H1 (cell line): ENCODE results near the gene PDE3A. TPM values are rescaled to one million over a fixed set of nuclear protein-coding genes. Genes with fewer than 3 reads are reported as not detected.

Experiments used
- CTCF ChIA-PET: fragments of 300-600 bp; sonication (Branson Sonifier 250); formaldehyde crosslinking; loops from one replicate; lab custom pipeline; 2021; ENCODE audit not compliant: partially characterized antibody; lab: Charles Lee
- POLR2A ChIA-PET: fragments of 300-600 bp; sonication (Branson Sonifier 250); formaldehyde crosslinking; loops from one replicate; lab custom pipeline; 2021; ENCODE audit warnings: inconsistent platforms; ENCODE audit not compliant: partially characterized antibody; lab: Charles Lee
- DNase-seq, 2 experiments: peaks; one replicate each; pipeline versions ENCODE4 v3.0.0 to v3.0.0-alpha.2; 2010 to 2022; ENCODE audit warnings: low spot score in 2 of 2, low read depth in 1 of 2, mixed read lengths in 1 of 2
- FAIRE-seq: peaks from 2 replicates; lab custom pipeline; 2011; peaks lifted over from hg19 to GRCh38; lab: Jason Lieb, UNC
- H2AFZ ChIP-seq: 2 replicates; pipeline ENCODE4 v1.8.1; 2012; ENCODE audit warnings: low read length, inconsistent platforms
- H2AK5ac ChIP-seq: 2 replicates; pipeline ENCODE4 v1.6.1; 2013; ENCODE audit warnings: low read depth, low read length
- H2BK120ac ChIP-seq: replicated peaks from 2 replicates; pipeline ENCODE3; 2013; ENCODE audit warnings: low read depth, low read length, inconsistent platforms
- H2BK12ac ChIP-seq: 2 replicates; pipeline ENCODE4 v1.6.1; 2013; ENCODE audit warnings: low read depth, low read length
- H2BK15ac ChIP-seq: 2 replicates; pipeline ENCODE4 v1.6.1; 2013; ENCODE audit warnings: low read length
- H2BK20ac ChIP-seq: 2 replicates; pipeline ENCODE4 v1.6.1; 2013; ENCODE audit warnings: low read length
- H2BK5ac ChIP-seq: 2 replicates; pipeline ENCODE4 v1.6.1; 2013; ENCODE audit warnings: low read depth, low read length
- H3K14ac ChIP-seq: 2 replicates; pipeline ENCODE4 v1.6.1; 2013; ENCODE audit warnings: inconsistent platforms; ENCODE audit not compliant: insufficient read length
- H3K18ac ChIP-seq: 2 replicates; pipeline ENCODE4 v1.6.1; 2013; ENCODE audit warnings: low read length; ENCODE audit errors: extremely low read depth
- H3K23ac ChIP-seq: 2 replicates; pipeline ENCODE4 v1.6.1; 2013; ENCODE audit warnings: inconsistent platforms; ENCODE audit not compliant: insufficient read length
- H3K23me2 ChIP-seq: 2 replicates; pipeline ENCODE4 v1.6.1; 2013; ENCODE audit warnings: low read depth, low read length
- H3K27ac ChIP-seq: 2 replicates; pipeline ENCODE4 v1.6.1; 2011; ENCODE audit warnings: low read depth, low read length, inconsistent platforms
- H3K27me3 ChIP-seq, 4 experiments: replicated peaks in 1 of 4; 1 replicate in 1 of 4; 2 replicates in 3 of 4; pipeline versions ENCODE4 v1.6.1 to v1.8.1; 2011 to 2013; ENCODE audit warnings: low read length in 3 of 4, mild to moderate bottlenecking in 3 of 4, inconsistent platforms in 2 of 4, mixed read lengths in 2 of 4, moderate library complexity in 1 of 4; ENCODE audit not compliant: control insufficient read depth in 3 of 4, insufficient read depth in 3 of 4; ENCODE audit errors: extremely low read depth in 1 of 4
- H3K36me3 ChIP-seq, 4 experiments: 2 replicates each; pipeline versions ENCODE4 v1.6.1 to v1.8.1; 2011 to 2013; ENCODE audit warnings: mild to moderate bottlenecking in 4 of 4, low read length in 3 of 4, moderate library complexity in 2 of 4, control low read depth in 1 of 4, inconsistent platforms in 1 of 4; ENCODE audit not compliant: insufficient read depth in 4 of 4, control insufficient read depth in 2 of 4
- H3K4ac ChIP-seq: replicated peaks from 2 replicates; pipeline ENCODE3; 2013; ENCODE audit warnings: low read length, low read depth, mixed read lengths, inconsistent platforms; ENCODE audit not compliant: insufficient read length
- H3K4me1 ChIP-seq, 4 experiments: replicated peaks in 1 of 4; 1 replicate in 1 of 4; 2 replicates in 3 of 4; pipeline versions ENCODE4 v1.6.1 to v1.8.1; 2011 to 2013; ENCODE audit warnings: low read length in 3 of 4, inconsistent platforms in 2 of 4, mixed read lengths in 1 of 4; ENCODE audit not compliant: insufficient read depth in 4 of 4, control insufficient read depth in 3 of 4
- H3K4me2 ChIP-seq, 2 experiments: 2 replicates each; pipeline versions ENCODE4 v1.6.1 to v1.8.1; 2011 to 2013; ENCODE audit warnings: low read depth in 2 of 2, low read length in 2 of 2, control low read depth in 1 of 2, inconsistent platforms in 1 of 2, mild to moderate bottlenecking in 1 of 2; ENCODE audit not compliant: insufficient read depth in 1 of 2
- H3K4me3 ChIP-seq, 4 experiments: fragments of 200-600, 300-600 bp in 1 of 4; sonication (generic), shearing (Covaris generic), sonication (Bioruptor Twin) in 1 of 4; 2 replicates each; pipeline versions ENCODE4 v1.5.1 to v1.8.1; 2011 to 2016; ENCODE audit warnings: low read length in 4 of 4, low read depth in 3 of 4, control low read depth in 2 of 4, inconsistent platforms in 2 of 4, mild to moderate bottlenecking in 2 of 4, mixed read lengths in 1 of 4, moderate library complexity in 1 of 4; ENCODE audit not compliant: insufficient read depth in 2 of 4; ENCODE audit errors: extremely low read depth in 1 of 4
- H3K56ac ChIP-seq: replicated peaks from 2 replicates; pipeline ENCODE3; 2013; ENCODE audit warnings: low read depth, mild to moderate bottlenecking, mixed read lengths, low read length, inconsistent platforms; ENCODE audit not compliant: insufficient read length
- H3K79me1 ChIP-seq: 2 replicates; pipeline ENCODE4 v1.6.1; 2013; ENCODE audit warnings: low read depth, low read length, control low read depth
- H3K79me2 ChIP-seq, 2 experiments: 2 replicates each; pipeline versions ENCODE4 v1.6.1 to v1.8.1; 2012 to 2013; ENCODE audit warnings: low read length in 2 of 2, mild to moderate bottlenecking in 2 of 2, inconsistent platforms in 1 of 2; ENCODE audit not compliant: insufficient read depth in 2 of 2, control insufficient read depth in 1 of 2
- H3K9ac ChIP-seq, 4 experiments: replicated peaks in 1 of 4; 1 replicate in 1 of 4; 2 replicates in 3 of 4; pipeline versions ENCODE4 v1.6.1 to v1.8.1; 2011 to 2013; ENCODE audit warnings: low read depth in 3 of 4, low read length in 3 of 4, control low read depth in 2 of 4, mild to moderate bottlenecking in 2 of 4, moderate library complexity in 2 of 4, inconsistent platforms in 1 of 4; ENCODE audit errors: extremely low read depth in 1 of 4
- H3K9me3 ChIP-seq, 2 experiments: 2 replicates each; pipeline versions ENCODE4 v1.6.1 to v1.8.1; 2012 to 2013; ENCODE audit warnings: mild to moderate bottlenecking in 2 of 2, moderate library complexity in 2 of 2, control low read depth in 1 of 2, inconsistent platforms in 1 of 2, low read depth in 1 of 2, low read length in 1 of 2, mixed read lengths in 1 of 2; ENCODE audit not compliant: insufficient read depth in 2 of 2
- H4K20me1 ChIP-seq, 2 experiments: replicated peaks in 1 of 2; 2 replicates each; pipeline versions ENCODE3 to v1.8.1; 2011 to 2013; ENCODE audit warnings: inconsistent platforms in 2 of 2, low read length in 2 of 2, mild to moderate bottlenecking in 1 of 2; ENCODE audit not compliant: insufficient read depth in 2 of 2, control insufficient read depth in 1 of 2
- H4K5ac ChIP-seq: 2 replicates; pipeline ENCODE4 v1.6.1; 2013; ENCODE audit warnings: low read length, low read depth, mixed read lengths, inconsistent platforms; ENCODE audit not compliant: insufficient read length
- H4K8ac ChIP-seq: 2 replicates; pipeline ENCODE4 v1.8.0; 2013; ENCODE audit warnings: mild to moderate bottlenecking, moderate library complexity, low read length, inconsistent platforms; ENCODE audit not compliant: insufficient read depth; ENCODE audit errors: extremely low read depth
- H4K91ac ChIP-seq: replicated peaks from 2 replicates; pipeline ENCODE3; 2013; ENCODE audit warnings: low read length, mixed read lengths, inconsistent platforms; ENCODE audit not compliant: insufficient read length
- CHD1 ChIP-seq: IDR thresholded peaks from 2 replicates; pipeline ENCODE4 v1.6.1; 2012; ENCODE audit warnings: low read depth, low read length, improper control_type of control experiment
- CTCF ChIP-seq, 3 experiments: IDR thresholded peaks; 1 replicate in 2 of 3; 2 replicates in 1 of 3; pipeline versions ENCODE4 v1.5.1 to v1.6.1; 2011; ENCODE audit warnings: low read length in 3 of 3, mild to moderate bottlenecking in 3 of 3, inconsistent platforms in 2 of 3, low read depth in 1 of 3, moderate library complexity in 1 of 3; ENCODE audit not compliant: insufficient read depth in 1 of 3; ENCODE audit errors: control extremely low read depth in 1 of 3
- KDM5A ChIP-seq: fragments of 200-600 bp; IDR thresholded peaks from 2 replicates; pipeline ENCODE4 v1.7.1; 2012; ENCODE audit warnings: mild to moderate bottlenecking, low read length, inconsistent platforms, mixed read lengths
- RFX5 ChIP-seq: IDR thresholded peaks from 2 replicates; pipeline ENCODE4 v1.6.1; 2011; ENCODE audit warnings: low read depth, low read length, improper control_type of control experiment, borderline replicate concordance
- SIN3A ChIP-seq, 2 experiments: IDR thresholded peaks in 1 of 2; conservative IDR thresholded peaks in 1 of 2; 2 replicates each; pipeline ENCODE4 v1.6.1; 2011 to 2012; ENCODE audit warnings: low read length in 2 of 2, improper control_type of control experiment in 1 of 2, low read depth in 1 of 2, mild to moderate bottlenecking in 1 of 2
- YY1 ChIP-seq: IDR thresholded peaks from 2 replicates; pipeline ENCODE4 v1.6.1; 2011; ENCODE audit warnings: low read depth, mild to moderate bottlenecking, low read length
- WGBS, 2 experiments: shearing (Covaris generic) in 1 of 2; methylation state at CpG; one replicate each; pipeline versions ENCODE4 v1.1.6 to v1.1.7; 2013 to 2015; ENCODE audit warnings: low lambda C conversion rate in 2 of 2, mixed read lengths in 2 of 2, inconsistent platforms in 1 of 2, low coverage in 1 of 2, missing lambda C conversion rate in 1 of 2; ENCODE audit not compliant: insufficient replicate concordance in 2 of 2, insufficient coverage in 1 of 2, insufficient read length in 1 of 2; ENCODE audit errors: extremely low coverage in 1 of 2, missing lambda C conversion rate in 1 of 2; 5-methylcytosine and 5-hydroxymethylcytosine counted together
- polyA plus RNA-seq, 7 experiments: library from polyadenylated mRNA; depleted of rRNA in 3 of 7; stranded (reverse) in 5 of 7; unstranded in 2 of 7; fragments of >200 nt in 5 of 7; fragments of 200-250 nt in 2 of 7; gene quantifications; 1 replicate in 5 of 7; 2 replicates in 1 of 7; 4 replicates in 1 of 7; pipeline versions ENCODE4 v1.2.1 to v1.2.3, GENCODE V29; 2011 to 2013; ENCODE audit warnings: missing spikeins in 2 of 7, mixed read lengths in 2 of 7
- total RNA-seq: library from RNA; stranded (reverse); fragmentation: NEBNext Ultra II Directional; extraction: Animal tissue kit (Norgen Biotek cat#: 25700); gene quantifications from 2 replicates; pipeline ENCODE4 v1.2.1, GENCODE V29; 2021

PDE3A gene
- total and polyA plus RNA-seq, 2 of the 8 experiments (the other 6 are each of a cell fraction or from before 2014, with no cell fraction given), result 1.4 to 3.4 TPM

DNA sequence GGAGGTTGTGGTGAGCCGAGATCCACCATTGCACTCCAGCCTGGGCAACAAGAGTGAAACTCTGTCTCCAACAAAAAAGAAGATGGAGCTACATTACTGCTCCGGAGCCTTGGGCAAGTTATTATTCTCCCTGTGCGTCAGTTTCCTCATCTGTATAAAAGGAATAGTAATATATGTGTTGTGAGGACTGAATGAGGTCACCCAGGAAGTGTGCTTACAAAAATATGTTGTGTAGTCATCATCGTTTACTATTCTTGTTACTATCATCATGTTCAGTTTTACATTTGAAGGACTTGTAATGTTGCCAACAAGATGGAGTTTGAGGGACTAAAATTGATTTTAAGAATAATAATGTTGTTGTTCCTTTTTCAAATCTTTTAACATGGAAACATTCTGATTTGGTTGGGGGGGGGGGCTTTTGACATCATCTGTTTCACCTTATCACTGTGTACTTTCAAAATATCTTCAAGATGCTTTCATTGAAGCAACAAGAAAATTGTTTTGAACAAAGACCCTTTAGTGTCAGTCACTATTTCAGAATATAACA, 156.8 kb downstream of the PDE3A start:
- H3K4me2 ChIP-seq, result no peak overlapping the region
- TF ChIP-seq CTCF (IDR thresholded peaks at IDR 0.05; ENCODE audit: control extremely low read depth in 1 of 3, insufficient read depth in 1 of 3, low read depth in 1 of 3, low read length in 3 of 3) (no peak), KDM5A (no peak), YY1 (no peak), RFX5 (no peak), CHD1 (no peak), SIN3A (conservative IDR thresholded peaks at IDR 0.05 in 1 of 2, IDR thresholded peaks at IDR 0.05 in 1 of 2; ENCODE audit: low read depth in 1 of 2, low read length in 2 of 2) (no peak)
- ChIA-PET CTCF (no interaction called here), POLR2A (no interaction called here)
- no peaks in the 10 kb centered on the region for H3K4me1 ChIP-seq
- H4K91ac ChIP-seq, result no peak overlapping the region
- WGBS, 2 experiments, result 98% methylated on average over 4 of the region's 4 CpGs; no CpG with 5 or more reads in 1 of the 2 experiments
- H4K20me1 ChIP-seq, result no peaks in the 10 kb centered on the region
- no peak overlapping the region for H3K18ac ChIP-seq
- no peak overlapping the region for H4K8ac ChIP-seq
- no peak overlapping the region for H2BK12ac ChIP-seq
- no peak overlapping the region for H2AFZ ChIP-seq
- H2BK15ac ChIP-seq, result no peak overlapping the region
- DNase-seq, result no peak
- no peak overlapping the region for H3K56ac ChIP-seq
- no peak for FAIRE-seq
- no peak overlapping the region for H2BK20ac ChIP-seq
- H3K27me3 ChIP-seq, result no peaks in the 10 kb centered on the region
- no peak overlapping the region for H2BK5ac ChIP-seq
- no peak overlapping the region for H3K9ac ChIP-seq
- H3K14ac ChIP-seq, result no peak overlapping the region
- H2AK5ac ChIP-seq, result no peak overlapping the region
- H4K5ac ChIP-seq, result no peak overlapping the region
- H3K4me3 ChIP-seq, result no peak overlapping the region
- no peaks in the 10 kb centered on the region for H3K23me2 ChIP-seq
- no peak overlapping the region for H3K4ac ChIP-seq
- H3K23ac ChIP-seq, result no peak overlapping the region
- no peak overlapping the region for H2BK120ac ChIP-seq
- no peaks in the 10 kb centered on the region for H3K79me1 ChIP-seq
- no peaks in the 10 kb centered on the region for H3K36me3 ChIP-seq
- no peaks in the 10 kb centered on the region for H3K9me3 ChIP-seq
- no peaks in the 10 kb centered on the region for H3K79me2 ChIP-seq
- H3K27ac ChIP-seq, result no peak overlapping the region
